RWPE1 (cell line): ENCODE data around the gene AK6.

Source experiments
- CTCF ChIA-PET: fragments of 350-600 bp; sonication (Branson Sonifier 250); formaldehyde crosslinking; extraction: SDS; loops from one replicate; lab custom pipeline; 2021; lab: Yijun Ruan, JAX
- POLR2A ChIA-PET: fragments of 400-600 bp; formaldehyde crosslinking; extraction: SDS; loops from one replicate; lab custom pipeline; 2020; ENCODE audit warnings: antibody characterized with exemption; ENCODE audit not compliant: low non-redundant PET; lab: Yijun Ruan, JAX
- DNase-seq: peaks from one replicate; pipeline ENCODE4 v3.0.0; 2012; ENCODE audit warnings: low spot score
- H3K27ac ChIP-seq: fragments of 450-650 bp; 2 replicates; pipeline ENCODE4 v1.5.1; 2017
- TF ChIP-seq, protein P1 (sequence below): fragments of 450-650 bp; conservative IDR thresholded peaks from 2 replicates; pipeline ENCODE4 v1.5.1; 2017; ENCODE audit warnings: low read depth, mild to moderate bottlenecking

Gene AK6

DNA sequence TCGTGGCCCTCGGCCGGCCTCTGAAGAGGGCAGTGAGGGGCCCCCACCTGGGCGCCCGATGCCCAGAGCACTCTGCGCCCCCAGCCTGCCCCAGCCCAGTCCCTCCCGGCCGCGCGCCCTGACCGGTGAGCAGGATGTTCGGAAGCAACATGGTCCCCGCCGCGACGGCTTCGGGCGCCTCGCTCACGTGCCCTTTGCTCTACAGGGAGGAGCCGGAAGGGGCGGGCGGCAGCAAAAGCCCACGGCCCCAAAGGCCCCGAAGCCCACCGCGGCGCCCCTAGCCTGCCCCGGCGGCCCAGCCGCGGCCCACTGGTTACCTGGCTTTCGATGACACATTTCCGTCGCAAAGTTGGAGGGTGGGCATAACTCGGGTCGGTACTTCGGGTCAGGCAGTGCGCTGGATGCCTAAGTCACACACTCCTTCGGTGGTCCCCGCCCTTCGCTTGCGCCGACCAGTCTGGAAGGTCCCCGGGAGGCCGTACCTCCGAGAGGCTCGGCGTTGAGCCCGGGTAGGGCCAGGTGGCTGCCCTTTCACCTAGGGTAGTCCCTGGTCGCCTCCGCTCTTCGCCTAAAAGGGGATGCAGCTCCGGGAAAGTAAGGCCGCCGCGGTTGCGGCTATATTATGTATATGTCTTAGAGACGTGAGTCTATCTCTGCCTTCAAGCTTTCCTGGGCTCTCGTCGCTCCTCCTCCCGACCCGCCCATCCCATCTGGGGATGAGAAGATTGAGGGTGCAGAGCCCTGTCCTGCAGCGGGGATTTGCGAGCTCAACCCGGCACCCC is at the start of gene AK6, which contains the start of the genes RAD17 and TAF9:
TSS of gene AK6 (minus strand) at position 181 of the 782 bp plus-strand sequence. CDS start at position 151, 30 bp downstream.
TSS of gene RAD17 (plus strand) at position 479 of the 782 bp plus-strand sequence. CDS start 2,391 bp downstream, outside the sequence.
TSS of gene TAF9 (minus strand) at position 181 of the 782 bp plus-strand sequence. CDS start 3,783 bp downstream, outside the sequence.
- ChIA-PET POLR2A (no interaction called here), CTCF (interaction anchor here (1.2 to 1.4 kb wide), 2 partner anchors 276 kb away, joined by 5 to 7 read pairs; partner anchors contain the start of gene SLC30A5)
- H3K27ac ChIP-seq = peak within 1 kb of the TSS; percentile 97
- TF ChIP-seq, protein P1, sequence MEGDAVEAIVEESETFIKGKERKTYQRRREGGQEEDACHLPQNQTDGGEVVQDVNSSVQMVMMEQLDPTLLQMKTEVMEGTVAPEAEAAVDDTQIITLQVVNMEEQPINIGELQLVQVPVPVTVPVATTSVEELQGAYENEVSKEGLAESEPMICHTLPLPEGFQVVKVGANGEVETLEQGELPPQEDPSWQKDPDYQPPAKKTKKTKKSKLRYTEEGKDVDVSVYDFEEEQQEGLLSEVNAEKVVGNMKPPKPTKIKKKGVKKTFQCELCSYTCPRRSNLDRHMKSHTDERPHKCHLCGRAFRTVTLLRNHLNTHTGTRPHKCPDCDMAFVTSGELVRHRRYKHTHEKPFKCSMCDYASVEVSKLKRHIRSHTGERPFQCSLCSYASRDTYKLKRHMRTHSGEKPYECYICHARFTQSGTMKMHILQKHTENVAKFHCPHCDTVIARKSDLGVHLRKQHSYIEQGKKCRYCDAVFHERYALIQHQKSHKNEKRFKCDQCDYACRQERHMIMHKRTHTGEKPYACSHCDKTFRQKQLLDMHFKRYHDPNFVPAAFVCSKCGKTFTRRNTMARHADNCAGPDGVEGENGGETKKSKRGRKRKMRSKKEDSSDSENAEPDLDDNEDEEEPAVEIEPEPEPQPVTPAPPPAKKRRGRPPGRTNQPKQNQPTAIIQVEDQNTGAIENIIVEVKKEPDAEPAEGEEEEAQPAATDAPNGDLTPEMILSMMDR = no peak
- peak; percentile 93 for DNase-seq

DNA sequence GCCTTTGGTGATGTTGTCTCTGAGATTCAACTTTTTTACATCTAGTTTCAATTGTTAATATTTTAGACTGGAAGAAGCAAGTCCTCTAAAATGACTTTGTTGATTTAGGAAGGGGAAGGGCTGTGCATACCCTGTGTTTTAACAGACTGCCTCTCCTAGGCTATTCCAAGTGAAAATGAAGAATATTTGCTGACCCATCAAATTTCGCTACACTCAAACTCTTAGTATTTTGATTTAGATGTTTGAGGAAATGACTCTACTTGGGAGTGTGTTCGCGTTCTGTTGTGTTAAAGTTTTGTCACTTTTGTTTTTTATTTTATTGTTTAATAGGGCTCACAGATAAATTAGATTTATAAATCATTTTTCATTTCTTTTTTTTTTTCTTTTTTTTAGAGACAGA is 49.2 kb upstream of the AK6 start:
- no peak for DNase-seq
- no peak overlapping the region for H3K27ac ChIP-seq
- TF ChIP-seq, protein P1 = no peak
- ChIA-PET POLR2A (no interaction called here), CTCF (no interaction called here)

DNA sequence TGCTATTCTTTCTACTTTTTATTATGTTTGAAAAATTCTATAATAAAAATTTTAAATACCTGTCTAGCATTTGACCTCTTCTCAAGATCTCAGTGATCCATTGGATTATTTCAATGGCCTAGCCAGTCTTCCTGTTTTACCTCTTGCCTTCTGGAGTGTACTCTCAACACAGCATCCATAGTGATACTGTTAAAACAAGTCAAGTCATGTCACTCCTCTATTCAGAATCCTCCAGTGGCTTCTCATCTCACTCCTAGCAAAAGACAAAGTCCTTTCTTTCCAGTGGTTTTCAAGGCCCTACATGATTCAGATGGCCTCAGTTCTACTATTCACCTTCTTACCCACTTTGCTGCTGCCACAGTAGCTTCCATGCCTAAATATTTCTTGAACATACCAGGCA is 47.4 kb upstream of the AK6 start:
- TF ChIP-seq, protein P1 = no peak
- POLR2A ChIA-PET = no interaction called here
- CTCF ChIA-PET = interaction anchor here (1.0 kb wide), 2 partner anchors 11 to 64 kb away, joined by 3 to 7 read pairs; no protein-coding TSS in a partner anchor
- peak; percentile 22 for DNase-seq
- H3K27ac ChIP-seq = no peak overlapping the region

DNA sequence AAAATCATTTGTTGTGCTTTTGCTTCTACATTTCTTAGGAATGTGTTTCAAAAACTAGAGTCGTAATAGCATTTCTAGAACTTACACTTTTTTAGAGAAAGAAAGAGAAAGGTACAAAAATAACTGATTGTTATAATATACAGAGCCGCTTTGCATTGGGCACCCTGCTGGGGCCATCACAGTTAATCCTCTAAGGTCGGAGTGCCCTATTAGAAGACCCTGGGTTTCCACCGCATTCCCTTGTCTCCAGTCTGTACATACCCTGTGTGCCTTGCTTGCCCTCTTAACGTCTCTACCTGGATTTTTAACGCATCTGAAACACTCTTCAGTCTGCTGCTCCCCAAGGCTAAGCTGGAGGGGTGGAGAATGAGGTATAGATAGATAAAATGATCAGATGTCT is 46.9 kb upstream of the AK6 start:
- CTCF ChIA-PET = interaction anchor here (1.0 kb wide), 1 partner anchor 65 kb away, joined by 3 read pairs; no protein-coding TSS in a partner anchor
- DNase-seq = no peak
- TF ChIP-seq, protein P1 = no peak
- POLR2A ChIA-PET = no interaction called here
- no peak overlapping the region for H3K27ac ChIP-seq

DNA sequence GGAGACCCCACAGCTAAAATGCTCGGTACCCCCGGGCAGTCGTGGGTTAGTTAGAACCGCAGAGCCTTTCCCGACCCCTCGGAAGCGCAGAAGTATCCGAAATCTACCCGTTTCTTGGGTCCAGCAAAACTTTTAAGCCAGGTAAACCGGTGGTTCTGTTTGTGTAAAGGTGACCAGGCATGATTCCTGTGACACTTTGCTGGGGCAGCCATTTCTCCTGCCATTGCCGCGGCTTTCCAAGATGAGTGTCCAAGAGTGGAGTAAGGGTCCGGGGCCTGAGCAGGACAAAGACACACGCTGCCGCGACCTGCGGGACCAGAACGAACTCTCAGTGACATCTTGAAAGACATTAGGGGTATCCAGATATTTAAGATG is 46.3 kb upstream of the AK6 start:
- DNase-seq = peak; percentile 57
- TF ChIP-seq, protein P1 = no peak
- H3K27ac ChIP-seq = peak overlapping the region; percentile 68
- ChIA-PET POLR2A (interaction anchor here (0.5 kb wide), 1 partner anchor 145 kb away, joined by 3 read pairs; no protein-coding TSS in a partner anchor), CTCF (interaction anchor here (1.1 kb wide), 1 partner anchor 322 kb away, joined by 4 read pairs; the partner anchor contains the start of gene SLC30A5)

DNA sequence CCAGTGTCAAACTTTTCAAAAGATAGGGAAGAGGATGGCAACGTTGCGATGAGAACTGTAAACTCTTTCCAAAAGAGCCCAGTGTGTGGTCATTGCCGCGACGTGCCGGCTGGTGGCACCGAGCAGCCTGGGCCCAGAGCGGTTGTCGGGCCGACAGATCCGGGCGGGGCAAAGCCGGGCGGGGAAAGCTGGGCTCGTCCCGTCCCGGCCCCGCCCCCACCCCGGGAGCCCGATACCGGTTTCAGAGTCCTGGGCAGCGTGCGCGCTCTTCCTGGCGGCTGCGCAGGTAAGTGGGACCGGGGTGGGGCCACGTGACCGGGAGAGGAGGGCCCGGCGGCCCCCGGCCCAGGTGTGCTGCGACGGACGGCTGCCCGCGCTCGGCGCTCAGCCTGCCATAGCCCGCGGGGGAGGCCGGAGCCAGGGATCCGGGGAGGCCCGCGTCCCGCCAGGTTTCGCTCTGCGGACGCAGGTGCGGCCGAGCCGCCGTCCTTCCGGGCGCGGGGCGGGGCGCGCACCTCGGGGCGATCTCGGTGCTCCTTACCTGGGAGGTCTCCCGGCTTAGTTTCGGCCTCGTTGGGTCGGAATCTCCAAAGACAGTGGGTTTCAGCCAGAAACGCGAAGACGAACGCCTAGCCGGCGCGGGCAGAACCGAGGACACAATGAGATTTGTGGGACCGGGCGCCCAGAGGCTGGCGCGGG is 45.7 kb upstream of the AK6 start, which contains the start of gene MARVELD2:
TSS of gene MARVELD2 (plus strand) at position 232 of the 699 bp plus-strand sequence. CDS start 4,270 bp downstream, outside the sequence.
- CTCF ChIA-PET = interaction anchor here (1.1 kb wide), 1 partner anchor 321 kb away, joined by 4 read pairs; the partner anchor contains the start of gene SLC30A5
- TF ChIP-seq, protein P1 = peak; percentile 71
- POLR2A ChIA-PET = interaction anchor here (0.5 to 0.6 kb wide), 2 partner anchors 22 to 144 kb away, joined by 3 read pairs; no protein-coding TSS in a partner anchor
- peak; percentile 98 for DNase-seq
- H3K27ac ChIP-seq = peak within 1 kb of the TSS; percentile 68
